Measurements from ENCODE around the gene PKMYT1. TPM values are rescaled to one million over a fixed set of nuclear protein-coding genes. Genes with fewer than 3 reads are reported as not detected.

The PKMYT1 gene
- total RNA-seq (2022; extraction: Qiagen RNA extraction) = 57.1 to 92.9 TPM (median 85.4 TPM) in 5 replicates

DNA sequence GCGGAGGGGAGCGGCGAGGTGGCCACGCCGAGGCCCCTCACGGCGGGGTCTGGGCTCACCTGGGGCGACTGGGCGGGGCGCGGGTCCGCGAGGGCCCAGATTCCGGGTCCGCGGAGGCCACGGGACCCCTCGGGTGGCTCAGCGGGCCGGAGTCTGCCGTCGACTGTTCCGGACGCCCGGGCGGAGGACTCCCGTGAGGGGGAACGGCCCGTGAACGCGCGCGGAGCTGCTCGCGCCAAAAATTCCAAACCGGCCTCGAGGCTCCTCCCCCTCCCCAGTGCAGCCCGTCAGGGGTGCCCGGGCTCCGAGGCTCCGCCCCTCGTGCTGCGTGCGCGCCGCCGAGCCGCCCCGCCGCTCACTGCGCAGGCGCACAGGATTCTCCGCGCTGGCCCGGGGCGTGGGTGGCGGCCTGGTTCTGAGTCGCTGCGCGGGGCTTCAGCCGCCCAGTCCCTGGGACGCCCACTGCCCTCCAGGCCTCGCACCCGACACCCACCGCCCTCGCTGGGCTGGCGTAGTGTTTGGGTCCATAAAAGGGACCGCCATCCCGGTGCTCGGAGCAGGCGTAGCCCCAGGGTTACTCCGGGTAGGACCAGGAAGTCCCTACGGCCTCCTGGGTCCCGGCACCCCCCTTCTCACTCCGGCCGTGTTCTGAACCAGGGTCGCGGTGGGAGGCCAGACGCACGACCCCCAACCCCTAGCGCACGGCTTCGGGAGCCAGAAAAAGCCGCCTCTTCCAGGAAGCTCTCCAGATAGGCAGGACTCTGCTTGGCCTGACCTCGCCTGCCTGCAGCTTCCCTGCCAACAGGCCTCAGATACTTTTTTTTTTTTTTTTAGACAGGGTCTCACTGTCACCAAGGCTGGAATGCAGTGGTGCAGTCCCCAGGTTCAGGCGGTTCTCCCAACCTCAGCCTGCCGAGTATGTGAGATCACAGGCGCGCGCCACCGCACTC, at the start of gene PKMYT1:
TSS of gene PKMYT1 (minus strand) at position 220 of the 950 bp plus-strand sequence. CDS start 789 bp downstream, outside the sequence.

DNA sequence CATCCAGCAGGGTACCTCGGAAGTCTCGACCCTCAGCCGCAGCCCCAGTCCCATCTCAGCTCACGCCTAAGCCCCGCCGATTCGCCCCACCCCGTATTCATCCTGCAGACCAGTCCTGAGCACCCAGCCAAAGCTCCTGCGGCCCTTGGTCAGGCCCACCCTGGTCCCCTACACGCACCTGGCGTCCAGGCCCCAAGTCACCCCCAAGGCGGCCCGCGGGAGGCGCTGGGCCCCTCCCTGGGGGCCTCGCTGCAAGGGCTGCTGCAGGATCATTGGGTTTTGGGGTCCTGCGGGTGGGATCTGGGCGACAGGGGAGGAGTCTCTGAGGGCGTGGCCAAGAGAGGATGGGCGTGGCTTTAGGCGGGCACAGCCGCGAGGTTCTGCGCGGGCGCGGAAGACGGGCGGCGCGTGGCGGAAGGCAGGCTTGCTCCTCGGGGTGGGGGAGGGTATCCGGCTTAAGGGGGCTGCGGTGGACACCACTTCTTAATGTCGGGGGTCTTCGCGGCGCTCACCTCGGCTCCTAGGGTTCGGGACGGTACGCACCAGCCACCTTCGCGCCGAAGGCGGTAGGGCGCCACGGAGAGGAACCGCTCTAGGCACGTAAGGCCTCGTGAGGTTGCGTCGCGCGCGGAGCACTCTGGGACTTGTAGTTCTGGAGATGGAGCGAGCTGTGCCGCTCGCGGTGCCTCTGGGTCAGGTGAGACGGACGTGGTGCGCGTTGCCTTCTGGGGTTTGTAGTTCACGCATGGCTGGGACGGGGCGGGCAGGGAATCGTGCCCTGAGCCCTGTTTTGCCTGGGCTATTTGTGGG, 43.6 kb upstream of the PKMYT1 start, which contains the start of the genes HCFC1R1 and THOC6:
TSS of gene HCFC1R1 (minus strand) at position 274 of the 810 bp plus-strand sequence. CDS start at position 273, 1 bp downstream.
TSS of gene THOC6 (plus strand) at position 367 of the 810 bp plus-strand sequence. CDS start at position 659, 292 bp downstream.

DNA sequence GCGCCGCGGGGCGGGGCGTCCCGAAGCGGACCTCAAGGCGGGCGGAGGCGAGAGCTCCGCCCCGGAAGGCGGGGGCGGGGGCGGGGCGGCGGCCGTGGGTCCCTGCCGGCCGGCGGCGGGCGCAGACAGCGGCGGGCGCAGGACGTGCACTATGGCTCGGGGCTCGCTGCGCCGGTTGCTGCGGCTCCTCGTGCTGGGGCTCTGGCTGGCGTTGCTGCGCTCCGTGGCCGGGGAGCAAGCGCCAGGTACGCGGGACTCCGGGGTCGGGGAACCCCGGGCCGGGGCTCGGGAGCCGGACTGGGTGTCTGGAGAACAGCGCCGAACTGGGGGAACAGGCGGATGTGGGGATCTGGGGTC, 40.0 kb upstream of the PKMYT1 start, which contains the start of gene TNFRSF12A:
TSS of gene TNFRSF12A (plus strand) at position 122 of the 357 bp plus-strand sequence. CDS start at position 152, 30 bp downstream.

DNA sequence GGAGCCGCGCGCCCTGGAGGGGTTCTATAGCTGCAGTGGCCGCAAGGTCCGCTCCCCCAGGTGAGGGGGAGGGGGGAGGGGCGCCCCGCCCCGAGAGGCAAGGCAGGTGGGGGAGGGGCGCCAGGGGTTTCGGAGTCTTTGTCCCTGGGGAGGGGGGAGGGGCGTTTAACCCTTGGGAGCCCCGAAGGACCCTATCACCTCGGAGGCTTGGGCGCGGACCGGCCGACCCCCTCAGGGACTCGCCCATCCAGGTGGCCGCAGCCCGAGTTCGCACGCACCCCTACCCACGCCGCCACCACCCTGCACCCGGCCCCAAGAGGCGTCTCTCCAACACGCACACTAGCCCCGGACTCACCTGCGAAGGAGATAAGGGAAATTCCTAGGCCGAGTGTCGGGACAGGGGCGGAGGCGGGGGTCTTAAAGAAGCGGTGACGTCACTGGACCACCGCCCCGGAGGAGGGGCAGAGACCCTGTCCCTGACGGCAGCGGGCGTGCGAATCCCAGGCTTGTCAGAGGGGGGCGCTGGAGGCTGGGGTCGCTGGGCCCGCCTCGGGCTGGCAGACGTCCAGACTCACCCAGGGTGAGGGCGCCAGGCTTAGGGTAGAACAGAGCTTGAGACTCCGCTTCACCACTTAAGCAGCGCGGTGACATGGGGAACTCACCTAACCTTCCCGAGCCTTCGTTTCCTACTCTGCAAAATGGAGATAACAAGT, 37.7 kb upstream of the PKMYT1 start, which contains the start of gene CLDN6:
TSS of gene CLDN6 (minus strand) at position 390 of the 713 bp plus-strand sequence. CDS start 2,162 bp downstream, outside the sequence.

DNA sequence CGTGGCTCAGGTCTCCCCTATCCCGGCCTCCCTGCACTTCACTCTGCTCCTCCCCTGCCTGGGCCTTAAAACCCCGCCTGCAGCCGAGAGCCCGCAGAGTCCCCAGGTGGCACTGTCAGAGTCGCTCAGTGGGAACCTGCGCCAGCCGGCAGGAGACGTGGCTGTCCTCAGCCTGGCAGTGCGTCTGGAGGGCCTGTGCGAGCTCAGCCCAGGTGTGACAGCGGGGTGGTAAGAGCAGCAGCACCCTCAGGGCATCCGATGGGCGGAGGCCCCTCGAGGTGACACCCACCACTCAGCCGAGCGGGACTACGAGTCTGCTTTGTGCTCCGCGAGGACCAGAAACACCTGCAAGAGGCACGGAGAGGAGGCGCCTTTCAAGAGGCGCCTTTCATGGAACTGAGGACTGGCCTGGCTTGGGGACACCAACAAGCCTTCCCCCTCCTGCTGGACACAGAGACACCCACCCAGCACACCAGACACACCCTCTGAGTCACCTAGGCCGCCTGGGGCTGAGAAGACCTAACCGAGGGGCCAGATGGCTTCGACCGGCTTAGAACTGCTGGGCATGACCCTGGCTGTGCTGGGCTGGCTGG, 32.7 kb upstream of the PKMYT1 start, which contains the start of gene CLDN9:
TSS of gene CLDN9 (plus strand) at position 96 of the 593 bp plus-strand sequence. CDS start at position 536, 440 bp downstream.

DNA sequence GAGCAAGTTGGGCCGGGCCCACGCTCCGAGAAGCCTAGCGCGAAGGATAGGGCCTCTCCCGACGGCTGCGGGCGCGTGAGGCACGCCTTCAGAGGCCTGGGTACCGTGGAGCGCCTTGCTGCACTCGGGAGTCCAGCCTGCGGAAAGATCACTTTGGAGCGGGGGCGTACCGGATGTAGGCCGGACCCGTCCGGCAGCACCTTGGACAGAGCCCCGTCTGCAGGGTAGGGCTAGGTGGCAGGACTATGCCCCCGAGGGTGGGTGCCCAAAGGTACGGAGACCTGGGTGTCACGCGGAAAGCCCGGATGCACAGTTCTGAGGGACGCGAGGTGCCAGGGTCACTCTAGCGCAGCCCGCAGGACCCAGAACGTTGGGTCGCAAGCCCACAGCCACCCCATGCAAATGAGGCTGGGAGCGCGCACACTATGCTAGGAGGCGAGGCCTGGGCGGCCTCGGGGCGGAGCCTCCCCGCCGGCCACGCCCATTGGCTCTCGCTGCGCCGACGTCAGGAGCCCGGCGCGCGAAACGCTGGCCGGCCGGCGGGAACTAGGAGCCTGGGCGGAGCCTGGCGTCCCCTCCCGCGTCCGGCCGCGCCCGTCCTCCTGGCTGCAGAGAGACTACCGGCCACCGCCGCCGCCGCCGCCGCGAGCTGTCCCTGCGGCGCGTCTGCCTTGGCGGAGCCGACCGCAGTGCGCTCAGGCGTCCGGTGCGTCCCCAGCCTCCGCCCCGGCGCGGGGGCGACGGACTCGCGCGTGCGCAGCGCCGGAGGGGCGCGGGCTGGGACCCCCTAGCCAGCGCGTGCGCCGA, 11.3 kb downstream of the PKMYT1 start, which contains the start of gene PAQR4:
TSS of gene PAQR4 (plus strand) at position 611 of the 807 bp plus-strand sequence. CDS start 327 bp downstream, outside the sequence.

DNA sequence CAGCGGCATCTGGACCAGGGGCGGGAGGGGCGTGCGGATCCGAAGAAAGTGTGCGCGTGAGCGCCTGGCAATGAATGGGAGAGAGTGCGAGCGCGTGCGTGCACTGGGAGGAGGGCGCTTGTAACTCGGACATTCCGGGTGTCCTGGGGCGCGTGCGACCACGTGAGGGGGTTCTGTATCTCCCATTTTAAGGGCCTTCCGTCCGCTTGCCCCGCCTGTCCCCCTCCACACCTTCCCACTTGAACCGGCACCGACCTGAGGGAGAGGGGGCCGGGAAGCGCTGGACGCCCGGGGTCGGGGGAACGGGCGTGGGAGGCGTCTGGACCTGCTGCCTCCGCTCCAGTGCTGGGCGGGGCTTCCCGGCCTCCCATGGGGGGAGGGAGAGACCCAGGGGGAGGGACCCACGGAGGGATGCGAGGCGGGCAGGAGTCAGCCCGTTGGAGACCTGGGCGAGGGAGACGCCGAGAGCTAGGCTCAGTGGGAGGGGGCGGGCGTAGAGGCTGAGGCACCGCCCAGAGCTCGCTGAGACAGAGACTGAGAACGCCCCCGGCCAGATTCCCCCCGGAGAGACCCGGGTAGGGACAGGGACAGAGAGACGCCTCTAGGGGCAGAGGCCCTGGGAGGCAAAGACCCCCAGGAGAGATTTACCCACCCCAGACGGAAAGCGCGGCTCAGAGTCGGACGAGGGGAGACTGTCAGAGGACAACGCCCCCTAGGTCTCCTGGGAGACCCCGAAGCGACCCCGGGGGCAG, 16.3 kb downstream of the PKMYT1 start, which contains the start of gene KREMEN2:
TSS of gene KREMEN2 (plus strand) at position 553 of the 752 bp plus-strand sequence. CDS start 246 bp downstream, outside the sequence.

Other genes with a start within 250 kb of the PKMYT1 start
- 272 to 485 TPM (median 450 TPM) in 5 replicates for gene SRRM2, start 227.8 kb downstream of the PKMYT1 start, total RNA-seq (2022; extraction: Qiagen RNA extraction)
- 421 to 531 TPM (median 462 TPM) in 5 replicates for gene ELOB, start 203.2 kb downstream of the PKMYT1 start, total RNA-seq (2022; extraction: Qiagen RNA extraction)
- gene PRSS33, start 192.9 kb downstream of the PKMYT1 start, total RNA-seq (2022; extraction: Qiagen RNA extraction) = not detected in 5 replicates
- not detected in 5 replicates for gene PRSS41, start 182.0 kb downstream of the PKMYT1 start, total RNA-seq (2022; extraction: Qiagen RNA extraction)
- 0.18 to 0.19 TPM in 2 of 5 replicates, not detected in the others for gene PRSS21, start 163.2 kb downstream of the PKMYT1 start, total RNA-seq (2022; extraction: Qiagen RNA extraction)
- 0.60 to 0.98 TPM (median 0.66 TPM) in 5 replicates for gene ZG16B, start 150.1 kb downstream of the PKMYT1 start, total RNA-seq (2022; extraction: Qiagen RNA extraction)
- 0.35 to 1.5 TPM (median 0.65 TPM) in 5 replicates for gene PRSS22, start 122.3 kb downstream of the PKMYT1 start, total RNA-seq (2022; extraction: Qiagen RNA extraction)
- 44.5 to 51.4 TPM (median 50.7 TPM) in 5 replicates for gene FLYWCH2, start 97.2 kb downstream of the PKMYT1 start, total RNA-seq (2022; extraction: Qiagen RNA extraction)
- 14.4 to 27.1 TPM (median 24.6 TPM) in 5 replicates for gene FLYWCH1, start 68.5 kb downstream of the PKMYT1 start, total RNA-seq (2022; extraction: Qiagen RNA extraction)
- 0.95 to 2.0 TPM (median 1.9 TPM) in 5 replicates for gene KREMEN2, start 16.2 kb downstream of the PKMYT1 start, total RNA-seq (2022; extraction: Qiagen RNA extraction)
- 29.5 to 44.0 TPM (median 42.5 TPM) in 5 replicates for gene PAQR4, start 11.1 kb downstream of the PKMYT1 start, total RNA-seq (2022; extraction: Qiagen RNA extraction)
- gene CLDN9, start 32.5 kb upstream of the PKMYT1 start, total RNA-seq (2022; extraction: Qiagen RNA extraction) = 0.28 to 0.43 TPM (median 0.38 TPM) in 5 replicates
- gene CLDN6, start 37.7 kb upstream of the PKMYT1 start, total RNA-seq (2022; extraction: Qiagen RNA extraction) = 0.14 to 0.54 TPM (median 0.31 TPM) in 5 replicates
- 415 to 495 TPM (median 463 TPM) in 5 replicates for gene TNFRSF12A, start 39.9 kb upstream of the PKMYT1 start, total RNA-seq (2022; extraction: Qiagen RNA extraction)
- 224 to 248 TPM (median 238 TPM) in 5 replicates for gene HCFC1R1, start 43.5 kb upstream of the PKMYT1 start, total RNA-seq (2022; extraction: Qiagen RNA extraction)
- 21.4 to 33.8 TPM (median 31.0 TPM) in 5 replicates for gene THOC6, start 43.6 kb upstream of the PKMYT1 start, total RNA-seq (2022; extraction: Qiagen RNA extraction)
- 0.02 TPM in 1 of 5 replicates, not detected in the others for gene BICDL2, start 56.5 kb upstream of the PKMYT1 start, total RNA-seq (2022; extraction: Qiagen RNA extraction)
- 1.1 to 1.6 TPM (median 1.3 TPM) in 5 replicates for gene MMP25, start 66.1 kb upstream of the PKMYT1 start, total RNA-seq (2022; extraction: Qiagen RNA extraction)
- 23.4 to 34.9 TPM (median 28.8 TPM) in 5 replicates for gene IL32, start 85.2 kb upstream of the PKMYT1 start, total RNA-seq (2022; extraction: Qiagen RNA extraction)
- gene ZSCAN10, start 118.8 kb upstream of the PKMYT1 start, total RNA-seq (2022; extraction: Qiagen RNA extraction) = 0.06 TPM in 1 of 5 replicates, not detected in the others
- gene ZNF205, start 132.1 kb upstream of the PKMYT1 start, total RNA-seq (2022; extraction: Qiagen RNA extraction) = 11.1 to 15.7 TPM (median 14.3 TPM) in 5 replicates
- gene ZNF213, start 154.6 kb upstream of the PKMYT1 start, total RNA-seq (2022; extraction: Qiagen RNA extraction) = 7.1 to 14.3 TPM (median 13.0 TPM) in 5 replicates
- gene OR1F1, start 207.8 kb upstream of the PKMYT1 start, total RNA-seq (2022; extraction: Qiagen RNA extraction) = 0.26 to 0.56 TPM (median 0.42 TPM) in 5 replicates

Measured in A549 treated with dexamethasone at 1 μM for 4 hours (cell line).